GM12801 (cell line): ENCODE data around the gene CPE.

Experiments
- TF ChIP-seq, protein P1 (sequence below): IDR thresholded peaks from one replicate; pipeline ENCODE4 v1.5.1; 2011; ENCODE audit warnings: control low read depth; ENCODE audit not compliant: insufficient read length; ENCODE audit errors: extremely low read depth

The CPE gene

GRCh38 chr4:165470009-165470408 is 91.2 kb downstream of the CPE start:
- TF ChIP-seq, protein P1, sequence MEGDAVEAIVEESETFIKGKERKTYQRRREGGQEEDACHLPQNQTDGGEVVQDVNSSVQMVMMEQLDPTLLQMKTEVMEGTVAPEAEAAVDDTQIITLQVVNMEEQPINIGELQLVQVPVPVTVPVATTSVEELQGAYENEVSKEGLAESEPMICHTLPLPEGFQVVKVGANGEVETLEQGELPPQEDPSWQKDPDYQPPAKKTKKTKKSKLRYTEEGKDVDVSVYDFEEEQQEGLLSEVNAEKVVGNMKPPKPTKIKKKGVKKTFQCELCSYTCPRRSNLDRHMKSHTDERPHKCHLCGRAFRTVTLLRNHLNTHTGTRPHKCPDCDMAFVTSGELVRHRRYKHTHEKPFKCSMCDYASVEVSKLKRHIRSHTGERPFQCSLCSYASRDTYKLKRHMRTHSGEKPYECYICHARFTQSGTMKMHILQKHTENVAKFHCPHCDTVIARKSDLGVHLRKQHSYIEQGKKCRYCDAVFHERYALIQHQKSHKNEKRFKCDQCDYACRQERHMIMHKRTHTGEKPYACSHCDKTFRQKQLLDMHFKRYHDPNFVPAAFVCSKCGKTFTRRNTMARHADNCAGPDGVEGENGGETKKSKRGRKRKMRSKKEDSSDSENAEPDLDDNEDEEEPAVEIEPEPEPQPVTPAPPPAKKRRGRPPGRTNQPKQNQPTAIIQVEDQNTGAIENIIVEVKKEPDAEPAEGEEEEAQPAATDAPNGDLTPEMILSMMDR: no peak

GRCh38 chr4:165472943-165473676 is 94.3 kb downstream of the CPE start:
- TF ChIP-seq, protein P1: no peak

GRCh38 chr4:165474784-165475705 is 96.2 kb downstream of the CPE start:
- TF ChIP-seq, protein P1: no peak

GRCh38 chr4:165475706-165476070 is 96.9 kb downstream of the CPE start:
- TF ChIP-seq, protein P1: no peak

DNA sequence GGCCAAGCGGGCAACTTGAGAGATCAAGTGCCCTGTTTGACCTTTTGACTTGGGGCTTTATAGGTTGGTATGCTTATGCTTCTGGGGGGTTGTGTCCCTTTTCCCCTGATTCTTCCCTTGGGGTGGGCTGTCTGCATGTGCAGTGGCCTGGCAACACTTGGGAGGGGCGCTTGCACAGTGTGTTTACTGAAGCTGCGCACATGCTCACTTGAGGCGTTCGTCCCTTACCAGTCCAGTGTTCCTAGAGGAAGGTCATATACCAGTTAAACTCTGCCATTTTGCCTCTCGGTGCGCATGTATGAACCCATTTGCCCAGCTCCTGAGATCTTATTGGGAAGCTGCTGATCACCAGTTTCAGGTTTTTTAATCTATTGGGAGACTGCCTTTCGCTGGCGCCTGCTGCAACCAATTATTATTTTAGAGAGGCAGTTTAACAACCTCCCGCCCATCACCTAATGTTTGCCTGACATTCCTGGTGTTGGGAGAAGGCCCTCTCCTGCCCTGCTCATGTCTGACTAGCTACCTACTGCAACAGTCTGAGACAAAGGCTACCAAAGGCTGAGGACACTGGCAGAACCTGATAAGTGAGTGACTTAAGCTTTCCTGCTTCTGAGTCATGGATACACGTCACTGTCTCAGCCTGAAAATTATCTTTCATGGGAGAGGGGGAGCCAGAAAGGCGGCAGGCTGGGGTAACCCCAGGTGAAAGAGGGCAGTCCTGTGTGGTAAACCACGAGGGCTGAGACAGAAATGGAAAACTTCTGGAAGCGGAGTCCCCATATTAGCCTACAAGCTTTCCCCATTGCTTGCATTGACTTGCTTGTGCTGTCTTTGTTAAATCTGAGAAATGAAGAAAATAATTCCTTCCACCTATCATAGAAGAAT is 97.6 kb downstream of the CPE start:
- TF ChIP-seq, protein P1: no peak

- TF ChIP-seq, protein P1: no peak
These were observed 99.0 kb downstream of the CPE start for GRCh38 chr4:165477799-165478198.

DNA sequence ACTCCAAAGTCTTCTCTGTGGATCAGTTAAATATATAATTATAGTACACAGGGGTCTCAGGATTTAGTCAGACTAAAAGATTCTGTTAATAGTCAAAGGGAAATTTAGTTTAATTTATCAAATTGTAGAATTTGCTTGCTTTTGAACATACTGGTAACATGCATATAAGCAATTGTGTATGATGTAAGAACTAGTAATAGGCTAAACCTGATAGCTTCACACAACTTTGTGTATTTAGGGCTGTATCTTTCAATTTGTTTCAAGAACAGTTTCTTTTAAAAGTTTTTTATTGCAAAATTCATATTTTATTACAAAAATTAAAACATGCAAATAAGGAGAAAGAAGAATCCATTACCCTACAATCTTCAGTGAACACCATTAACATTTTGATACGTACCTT is 99.5 kb downstream of the CPE start:
- TF ChIP-seq, protein P1: no peak
